ENCODE results near the gene ASRGL1. TPM values are rescaled to one million over a fixed set of nuclear protein-coding genes. Genes with fewer than 3 reads are reported as not detected.

The ASRGL1 gene
- total and polyA plus RNA-seq, 4 donors: 3.7 to 15.2 (median 8.1) TPM

DNA sequence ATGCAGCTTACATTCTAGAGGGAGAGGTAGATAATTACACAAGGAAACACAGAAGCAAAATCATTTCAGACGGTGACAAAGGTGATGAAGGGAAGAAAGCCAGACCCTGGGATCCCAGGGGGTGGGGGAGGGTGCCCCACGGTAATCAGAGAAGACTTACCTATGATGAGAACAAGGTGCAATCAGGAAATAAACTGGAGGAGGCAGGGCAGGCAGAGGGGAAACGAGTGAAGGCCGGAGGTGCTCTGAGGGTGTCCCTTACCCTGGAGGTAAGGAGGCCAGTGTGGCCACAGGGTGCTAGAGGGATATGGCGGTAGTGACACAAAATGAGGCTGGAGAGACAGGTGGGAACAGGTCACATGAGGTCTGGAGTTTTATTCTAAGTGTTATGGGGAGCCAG lies 67.7 kb downstream of the ASRGL1 start:
- H3K27ac ChIP-seq (ENCODE audit: low read depth in 1 of 2, low read length in 2 of 2): no peak overlapping the region
- no peak for DNase-seq (ENCODE audit: low spot score)
- peaks cover 0 to 12% (median 2%) of the 10 kb centered on the region in 4 donors for H3K4me1 ChIP-seq (ENCODE audit: control insufficient read depth in 4 of 4, insufficient read depth in 4 of 4, low read length in 3 of 4)
- no peaks in the 10 kb centered on the region for H3K9me3 ChIP-seq (ENCODE audit: control insufficient read depth in 4 of 4, low read length in 3 of 4)
- H3K9ac ChIP-seq (ENCODE audit: low read depth in 1 of 2, low read length in 2 of 2): no peak overlapping the region
- TF ChIP-seq RXRA (IDR thresholded peaks at IDR 0.05): no peak
- TF ChIP-seq, protein P1, sequence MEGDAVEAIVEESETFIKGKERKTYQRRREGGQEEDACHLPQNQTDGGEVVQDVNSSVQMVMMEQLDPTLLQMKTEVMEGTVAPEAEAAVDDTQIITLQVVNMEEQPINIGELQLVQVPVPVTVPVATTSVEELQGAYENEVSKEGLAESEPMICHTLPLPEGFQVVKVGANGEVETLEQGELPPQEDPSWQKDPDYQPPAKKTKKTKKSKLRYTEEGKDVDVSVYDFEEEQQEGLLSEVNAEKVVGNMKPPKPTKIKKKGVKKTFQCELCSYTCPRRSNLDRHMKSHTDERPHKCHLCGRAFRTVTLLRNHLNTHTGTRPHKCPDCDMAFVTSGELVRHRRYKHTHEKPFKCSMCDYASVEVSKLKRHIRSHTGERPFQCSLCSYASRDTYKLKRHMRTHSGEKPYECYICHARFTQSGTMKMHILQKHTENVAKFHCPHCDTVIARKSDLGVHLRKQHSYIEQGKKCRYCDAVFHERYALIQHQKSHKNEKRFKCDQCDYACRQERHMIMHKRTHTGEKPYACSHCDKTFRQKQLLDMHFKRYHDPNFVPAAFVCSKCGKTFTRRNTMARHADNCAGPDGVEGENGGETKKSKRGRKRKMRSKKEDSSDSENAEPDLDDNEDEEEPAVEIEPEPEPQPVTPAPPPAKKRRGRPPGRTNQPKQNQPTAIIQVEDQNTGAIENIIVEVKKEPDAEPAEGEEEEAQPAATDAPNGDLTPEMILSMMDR (IDR thresholded peaks at IDR 0.05; ENCODE audit: low read depth, low read length, missing input control): no peak
- no peak for TF ChIP-seq RAD21 (IDR thresholded peaks at IDR 0.05)
- TF ChIP-seq REST (IDR thresholded peaks at IDR 0.05): no peak
- no peak for TF ChIP-seq MAX (IDR thresholded peaks at IDR 0.05)
- no peak for TF ChIP-seq SP1 (IDR thresholded peaks at IDR 0.05)
- no peak for TF ChIP-seq GABPA (IDR thresholded peaks at IDR 0.05 in 1 of 2, conservative IDR thresholded peaks at IDR 0.05 in 1 of 2)
- no peak for TF ChIP-seq FOXA2 (IDR thresholded peaks at IDR 0.05)
- TF ChIP-seq FOXA1 (IDR thresholded peaks at IDR 0.05): no peak
- TF ChIP-seq NR2F2 (IDR thresholded peaks at IDR 0.05): no peak
- TF ChIP-seq HNF4G (IDR thresholded peaks at IDR 0.05): no peak
- TF ChIP-seq EGR1 (IDR thresholded peaks at IDR 0.05; ENCODE audit: low read depth in 2 of 2): no peak
- no peaks in the 10 kb centered on the region for H3K36me3 ChIP-seq (ENCODE audit: control insufficient read depth in 4 of 4, insufficient read depth in 3 of 4, low read depth in 1 of 4, low read length in 3 of 4)
- WGBS: 78% methylated on average over 5 of the region's 5 CpGs
- no peak overlapping the region for H3K4me3 ChIP-seq (ENCODE audit: low read depth in 1 of 3, low read length in 3 of 3)
- no peaks in the 10 kb centered on the region for H3K27me3 ChIP-seq (ENCODE audit: control insufficient read depth in 4 of 4, insufficient read depth in 4 of 4, low read length in 3 of 4)

GRCh38 chr11:62406034-62406433 lies 68.8 kb downstream of the ASRGL1 start:
- Histone ChIP-seq H3K9me3 (ENCODE audit: control insufficient read depth in 4 of 4, low read length in 3 of 4) (no peaks in the 10 kb centered on the region), H3K4me3 (ENCODE audit: low read depth in 1 of 3, low read length in 3 of 3) (no peak overlapping the region), H3K27ac (ENCODE audit: low read depth in 1 of 2, low read length in 2 of 2) (no peak overlapping the region), H3K36me3 (ENCODE audit: control insufficient read depth in 4 of 4, insufficient read depth in 3 of 4, low read depth in 1 of 4, low read length in 3 of 4) (no peaks in the 10 kb centered on the region), H3K9ac (ENCODE audit: low read depth in 1 of 2, low read length in 2 of 2) (no peak overlapping the region), H3K4me1 (ENCODE audit: control insufficient read depth in 4 of 4, insufficient read depth in 4 of 4, low read length in 3 of 4) (peaks cover 0 to 3% (median 1%) of the 10 kb centered on the region in 4 donors), H3K27me3 (ENCODE audit: control insufficient read depth in 4 of 4, insufficient read depth in 4 of 4, low read length in 3 of 4) (no peaks in the 10 kb centered on the region)
- DNase-seq (ENCODE audit: low spot score): no peak
- no peak for TF ChIP-seq GABPA (IDR thresholded peaks at IDR 0.05 in 1 of 2, conservative IDR thresholded peaks at IDR 0.05 in 1 of 2)
- no peak for TF ChIP-seq ZBTB33 (IDR thresholded peaks at IDR 0.05)
- TF ChIP-seq HNF4A (conservative IDR thresholded peaks at IDR 0.05): no peak
- no peak for TF ChIP-seq RAD21 (IDR thresholded peaks at IDR 0.05)
- WGBS: 69% methylated on average over 4 of the region's 4 CpGs
